Left ventricle myocardium superior (tissue), 1 donor: Measurements from ENCODE around the gene CBL. TPM values are rescaled to one million over a fixed set of nuclear protein-coding genes. Genes with fewer than 3 reads are reported as not detected.
"Not testable (repeated sequence)": the region's sequence is repeated elsewhere in the genome, so short reads cannot be mapped to it uniquely, and the experiment has no call there.

Experiments used
- ATAC-seq: fragments of 200-7000 bp; cut with Tn5 transposase; one replicate; pipeline ENCODE4 v1.9.1; 2020; ENCODE audit warnings: mild to moderate bottlenecking, moderate library complexity
- DNase-seq: peaks from one replicate; pipeline ENCODE4 v3.0.0-alpha.2; 2020
- intact Hi-C: fragments of 100-400 bp; cut with micrococcal nuclease; formaldehyde crosslinking; loops from one replicate; pipeline ENCODE4 v1.11.0; 2022
- long read RNA-seq: library from polyadenylated mRNA; unstranded; transcript quantifications from one replicate; pipeline ENCODE4 v2.0.0, GENCODE V29; 2021
- total RNA-seq: library from RNA; stranded (reverse); fragmentation: NEBNext Ultra II Directional; extraction: Animal tissue kit (Norgen Biotek cat#: 25700); gene quantifications from one replicate; pipeline ENCODE4 v1.2.1, GENCODE V29; 2021
- donor health status: DM: no; HTN: yes; CAD: no; lungs with severe emphysema.

Gene CBL
- total RNA-seq, result 7.1 TPM
- long read RNA-seq, partial matches to known transcripts, result 1 of 3 reads
- long read RNA-seq, other reads (novel, unspliced or antisense), result 2 of 3 reads

- intact Hi-C loops, result loop anchor here (5.0 kb wide), 1 partner anchor 76 kb away; no protein-coding TSS in a partner anchor
- ATAC-seq (peak; percentile 97), DNase-seq (peak; percentile 96)
Observed at GRCh38 chr11:119205574-119206510, at the start of gene CBL. Gene CBL (plus strand): TSS chr11:119206339. CDS start chr11:119206418, 79 bp downstream.

DNA sequence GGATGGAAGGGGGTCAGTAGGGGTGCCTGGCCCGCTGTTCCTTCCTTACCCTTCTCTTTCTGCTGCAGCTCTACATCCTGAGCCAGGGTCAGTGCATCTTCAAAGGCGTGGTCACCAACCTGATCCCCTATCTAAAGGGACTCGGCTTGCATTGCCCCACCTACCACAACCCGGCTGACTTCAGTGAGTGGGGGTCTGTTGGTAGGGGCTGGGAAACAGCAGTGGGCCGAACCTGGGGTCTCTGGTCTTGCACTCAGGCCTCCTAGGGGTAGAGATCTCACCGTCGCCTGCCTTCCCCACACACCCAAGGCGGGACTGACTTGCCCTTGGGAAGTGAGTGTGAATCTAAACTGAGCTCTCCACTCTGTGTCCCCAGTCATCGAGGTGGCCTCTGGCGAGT is 49.6 kb upstream of the CBL start:
- no peak for ATAC-seq
- DNase-seq, result no peak
- intact Hi-C loops, result no loop called here

DNA sequence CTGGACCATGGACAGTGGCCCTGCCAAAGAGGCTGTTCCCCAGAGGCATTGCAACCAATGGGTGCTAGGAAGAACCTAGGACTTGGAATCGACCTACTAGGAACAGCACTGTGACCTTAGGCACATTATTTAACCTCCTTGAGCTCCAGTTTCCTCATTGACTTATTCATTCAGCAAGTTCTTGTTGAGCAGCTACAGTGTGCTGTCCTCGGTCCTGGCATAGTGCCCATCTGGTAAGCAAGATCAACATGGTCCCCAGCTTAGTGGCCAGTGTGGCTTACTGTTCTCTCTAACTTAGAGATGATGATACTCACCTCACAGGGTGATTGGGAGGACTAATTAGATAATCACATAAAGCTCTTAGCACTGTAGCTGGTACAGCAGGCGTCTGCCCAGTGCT is 49.1 kb upstream of the CBL start:
- intact Hi-C loops, result no loop called here
- DNase-seq (no peak), ATAC-seq (no peak)

GRCh38 chr11:119158467-119158866 is 47.7 kb upstream of the CBL start:
- intact Hi-C loops, result no loop called here
- DNase-seq (no peak), ATAC-seq (no peak)

GRCh38 chr11:119160151-119160550 is 46.0 kb upstream of the CBL start:
- DNase-seq (no peak), ATAC-seq (no peak)
- intact Hi-C loops, result no loop called here

DNA sequence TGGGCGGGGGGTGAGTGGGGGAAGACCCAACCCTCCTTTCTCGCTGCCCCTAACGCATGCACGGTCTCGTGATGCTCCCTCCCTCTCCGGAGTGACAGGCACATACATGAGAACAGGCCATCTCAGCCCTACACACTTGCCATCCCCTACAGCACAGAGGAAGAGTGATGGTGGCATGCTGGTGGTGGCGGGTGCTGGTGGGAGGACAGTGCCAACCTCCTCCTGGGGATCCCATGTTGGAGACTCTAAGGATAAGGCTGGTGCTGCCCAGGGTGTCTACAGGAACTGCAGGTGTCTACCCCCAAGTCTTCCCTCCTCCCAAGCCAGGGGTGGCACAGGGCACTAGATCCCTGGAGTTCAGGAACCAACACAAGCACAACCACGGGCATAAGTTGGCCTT is 44.3 kb upstream of the CBL start:
- intact Hi-C loops, result no loop called here
- DNase-seq (no peak), ATAC-seq (no peak)

- intact Hi-C loops, result no loop called here
Observed at GRCh38 chr11:119166368-119167076, 39.6 kb upstream of the CBL start.

GRCh38 chr11:119167077-119167458 is 39.1 kb upstream of the CBL start:
- ATAC-seq, DNase-seq, intact Hi-C loops: not testable (repeated sequence)

More at GRCh38 chr11:119166368-119167076, 39.6 kb upstream of the CBL start:
- DNase-seq (no peak), ATAC-seq (peak; percentile 27)

GRCh38 chr11:119167933-119168332 is 38.2 kb upstream of the CBL start:
- ATAC-seq (no peak), DNase-seq (no peak)
- intact Hi-C loops, result no loop called here

DNA sequence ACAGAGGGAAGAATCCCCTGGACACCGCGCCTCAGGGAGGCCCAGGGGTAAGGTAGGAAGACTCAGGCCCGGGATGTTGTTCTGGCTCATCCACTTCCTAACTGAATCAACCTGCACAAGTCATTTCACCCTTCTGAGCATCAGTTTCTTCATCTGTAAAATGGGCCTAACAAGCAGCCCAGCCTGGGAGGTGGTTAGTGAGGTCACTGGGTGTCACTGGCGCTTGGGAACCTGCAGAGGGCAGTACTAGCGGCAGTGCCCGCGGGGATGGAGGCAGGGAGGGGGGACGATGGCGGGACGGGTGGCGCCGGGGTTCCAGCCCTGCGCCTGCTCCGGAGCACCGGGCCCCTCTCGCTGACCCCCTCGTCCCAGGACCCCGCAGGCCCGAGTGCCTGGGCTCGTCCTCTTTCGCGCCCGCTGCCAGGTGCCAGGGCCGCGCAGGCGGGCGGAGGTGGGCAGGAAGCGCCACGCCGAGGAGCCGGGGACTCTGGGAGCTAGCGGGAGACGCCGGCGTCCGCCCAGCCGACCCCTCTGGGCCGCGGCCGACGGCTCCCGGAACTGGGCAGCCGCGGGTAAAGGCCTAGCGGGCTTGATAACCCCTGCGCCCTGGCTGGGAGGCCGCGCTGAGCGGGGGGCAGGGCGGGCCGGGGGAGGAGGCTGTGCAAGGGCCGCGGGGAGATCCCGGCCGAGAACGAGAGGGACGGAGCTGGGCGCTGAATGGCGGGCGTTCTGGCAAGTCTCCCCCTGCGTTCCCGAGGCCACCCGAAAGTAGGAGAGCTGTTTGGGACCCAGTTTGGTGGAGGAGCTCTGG is 37.5 kb upstream of the CBL start, which contains the start of gene NLRX1:
NLRX1 (plus strand) TSS at position 255 of the 811 bp plus-strand sequence. CDS start 2,679 bp downstream, outside the sequence.
- peak; percentile 95 for ATAC-seq
- DNase-seq, result peak; percentile 88
- intact Hi-C loops, result no loop called here

- DNase-seq (peak; percentile 53), ATAC-seq (peak; percentile 77)
- intact Hi-C loops, result no loop called here
Observed at GRCh38 chr11:119169282-119169719, 36.8 kb upstream of the CBL start.

- ATAC-seq (no peak), DNase-seq (no peak)
- intact Hi-C loops, result no loop called here
Observed at GRCh38 chr11:119172513-119172912, 33.6 kb upstream of the CBL start.

- ATAC-seq (no peak), DNase-seq (no peak)
- intact Hi-C loops, result no loop called here
Observed at GRCh38 chr11:119173453-119173852, 32.7 kb upstream of the CBL start.

- intact Hi-C loops, result no loop called here
- DNase-seq (no peak), ATAC-seq (no peak)
Observed at GRCh38 chr11:119175493-119176077, 30.6 kb upstream of the CBL start.

DNA sequence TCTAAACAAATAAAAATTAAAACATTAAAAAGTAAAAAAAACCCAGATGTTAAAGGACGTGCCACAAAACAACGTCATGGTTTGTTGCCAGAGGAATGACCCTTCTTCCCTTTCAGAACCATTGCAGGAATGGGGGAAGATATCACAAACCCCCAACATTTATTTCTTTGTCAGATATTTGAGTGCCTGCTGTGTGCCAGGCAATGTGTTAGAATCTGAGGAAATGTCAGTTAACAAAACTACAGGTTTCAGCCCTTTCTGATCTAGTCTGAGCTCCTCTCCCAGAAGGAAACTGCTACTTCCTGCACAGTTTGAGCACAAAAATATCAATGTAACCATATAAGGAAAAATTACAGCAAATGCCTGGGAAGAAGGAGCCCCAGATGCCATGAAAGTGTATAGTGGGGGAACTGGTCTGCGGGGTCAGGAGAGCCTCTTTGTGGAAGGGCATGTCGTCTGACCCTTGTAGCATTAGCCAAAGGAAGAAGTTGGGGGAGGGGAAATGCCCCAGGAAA is 27.9 kb upstream of the CBL start:
- intact Hi-C loops, result no loop called here
- DNase-seq (no peak), ATAC-seq (no peak)

DNA sequence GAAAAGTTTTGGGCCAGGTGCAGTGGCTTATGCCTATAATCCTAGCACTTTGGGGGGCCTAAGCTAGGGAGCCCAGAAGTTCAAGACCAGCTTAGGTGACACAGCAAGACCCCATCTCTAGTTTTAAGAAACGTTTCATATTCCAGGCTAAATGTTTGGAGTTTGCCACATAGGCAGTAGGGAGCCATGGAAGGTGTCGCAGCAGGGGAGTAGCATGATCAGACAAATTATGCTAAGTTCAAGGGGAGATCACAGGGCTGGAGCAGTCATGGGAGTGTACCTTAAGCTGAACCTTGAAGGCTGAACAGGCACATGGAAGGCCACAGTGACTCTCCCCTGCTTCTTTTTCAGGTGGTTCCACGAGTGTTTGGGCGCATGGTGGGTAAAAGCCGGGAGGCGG is 26.8 kb upstream of the CBL start:
- intact Hi-C loops, result no loop called here
- DNase-seq, result no peak
- ATAC-seq, result no peak

GRCh38 chr11:119179983-119180382 is 26.2 kb upstream of the CBL start:
- no peak for DNase-seq
- ATAC-seq, result no peak
- intact Hi-C loops, result no loop called here
